DMS53 treated with DMSO at 0.1 percent for 48 hours (cell line): ENCODE results near the gene BOC.
A peak's percentile ranks its signal among the peaks of the same experiment; 100 is the strongest.

Experiments used
- DNase-seq: peaks from one replicate; lab custom pipeline; 2025; ENCODE audit not compliant: unreplicated experiment; lab: John Stamatoyannopoulos, UW

BOC gene

DNA sequence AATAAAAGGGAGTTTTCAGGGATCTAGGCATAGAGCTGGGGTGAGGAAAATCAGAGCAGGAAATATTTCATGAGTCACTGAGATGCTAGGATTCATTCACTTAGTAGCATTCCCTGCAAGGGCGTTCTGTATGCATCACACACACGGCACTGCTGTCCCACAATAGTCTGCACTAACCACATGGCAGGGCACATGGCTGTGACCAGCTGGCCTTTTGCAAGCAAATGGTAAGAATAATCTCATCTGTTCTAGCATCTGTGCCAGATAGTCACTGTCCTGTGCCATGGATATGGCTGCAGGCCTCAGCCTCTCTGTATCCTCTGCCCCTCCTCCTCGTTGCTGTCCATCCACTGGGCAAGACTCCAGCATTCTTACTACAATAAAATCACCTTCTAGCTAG is 37.8 kb downstream of the BOC start:
- no peak for DNase-seq

- no peak for DNase-seq
Observed at GRCh38 chr3:113249601-113250000, 38.2 kb downstream of the BOC start.

DNA sequence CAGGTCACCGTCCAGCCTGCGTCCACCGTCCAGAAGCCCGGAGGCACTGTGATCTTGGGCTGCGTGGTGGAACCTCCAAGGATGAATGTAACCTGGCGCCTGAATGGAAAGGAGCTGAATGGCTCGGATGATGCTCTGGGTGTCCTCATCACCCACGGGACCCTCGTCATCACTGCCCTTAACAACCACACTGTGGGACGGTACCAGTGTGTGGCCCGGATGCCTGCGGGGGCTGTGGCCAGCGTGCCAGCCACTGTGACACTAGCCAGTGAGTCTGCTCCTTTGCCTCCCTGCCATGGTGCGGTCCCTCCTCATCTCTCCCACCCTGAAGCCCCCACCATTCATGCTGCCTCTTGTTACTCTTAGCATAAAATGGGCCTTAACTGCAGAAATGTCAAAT is 39.2 kb downstream of the BOC start:
- no peak for DNase-seq

DNA sequence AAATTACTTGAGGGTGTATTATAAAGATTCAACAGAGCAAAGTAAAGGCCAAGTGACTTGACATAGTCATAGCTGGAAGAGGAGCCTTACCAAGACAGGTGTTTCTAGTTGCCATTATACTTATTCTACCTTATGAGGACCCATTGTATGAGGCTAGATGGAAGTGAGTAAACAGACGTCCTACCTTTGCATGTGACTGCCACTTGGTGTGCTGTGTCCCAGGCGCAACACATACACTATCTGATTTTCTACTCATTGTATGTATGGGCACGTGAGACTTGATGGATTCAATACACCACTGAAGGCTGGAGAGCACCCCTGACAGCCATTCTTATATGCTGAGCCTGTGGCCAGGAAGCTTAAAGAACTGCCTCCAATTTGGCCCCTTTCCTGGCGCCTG is 40.5 kb downstream of the BOC start:
- no peak for DNase-seq

DNA sequence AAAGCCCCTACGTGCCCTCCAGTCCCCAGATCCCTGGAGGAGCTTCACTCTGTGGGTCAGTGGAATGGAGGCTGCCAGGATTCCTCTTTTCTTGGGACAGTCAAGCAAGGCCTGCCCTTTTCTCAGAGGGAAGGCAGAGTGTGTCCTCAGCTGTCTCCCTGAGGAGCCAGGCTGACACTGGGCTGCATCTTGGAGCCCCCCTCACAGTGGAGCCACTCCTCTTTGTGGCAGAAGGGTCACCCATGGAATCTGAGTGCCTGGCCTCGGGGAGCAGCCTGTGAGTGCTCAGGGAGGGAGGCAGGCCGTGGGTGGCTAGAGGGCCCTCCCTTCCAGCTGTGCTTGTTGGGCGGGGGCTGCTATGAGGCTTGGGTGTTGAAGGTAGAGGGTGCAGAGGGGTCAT is 41.2 kb downstream of the BOC start:
- DNase-seq: no peak

GRCh38 chr3:113253702-113254101 is 42.3 kb downstream of the BOC start:
- DNase-seq: no peak

DNA sequence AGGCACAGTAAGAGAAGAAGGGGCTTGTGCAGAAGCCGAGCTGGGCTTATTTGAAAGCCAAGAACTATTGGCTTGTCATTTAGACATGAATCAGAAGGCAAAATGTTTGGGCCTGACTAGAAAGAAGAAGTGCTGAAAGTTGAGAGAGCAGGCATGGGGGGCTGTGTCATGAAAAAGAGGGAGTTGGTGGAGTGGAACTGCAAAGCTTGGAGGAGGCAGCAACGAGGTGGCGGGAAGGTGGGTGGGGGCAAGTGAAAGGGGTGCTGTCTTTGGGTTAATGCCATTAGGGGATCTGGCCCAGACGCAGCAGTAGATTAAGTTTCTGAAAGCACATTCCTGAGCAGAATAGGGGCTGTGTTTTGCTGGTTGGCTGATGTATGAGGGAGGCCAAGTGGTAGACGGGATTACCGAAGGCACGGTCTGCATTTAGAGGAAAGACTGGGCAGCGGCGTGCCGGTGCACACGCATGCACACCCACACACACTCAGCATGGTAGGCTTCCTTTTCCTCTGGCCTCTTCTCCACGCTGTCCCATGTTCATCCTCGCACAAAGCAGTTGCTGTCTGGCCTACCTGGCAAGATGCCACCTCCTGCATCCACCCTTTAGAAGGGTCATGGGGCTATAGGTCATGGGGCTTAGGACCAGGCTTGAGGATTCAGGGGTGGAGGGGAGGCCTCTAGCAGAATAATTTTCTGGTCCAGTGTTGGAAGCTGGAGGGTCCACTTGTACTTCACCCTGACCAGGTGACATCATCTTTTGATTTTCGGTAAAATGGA is 43.0 kb downstream of the BOC start:
- no peak for DNase-seq

- no peak for DNase-seq
Observed at GRCh38 chr3:113255100-113255853, 43.9 kb downstream of the BOC start.

GRCh38 chr3:113255854-113256615 is 44.7 kb downstream of the BOC start:
- DNase-seq: no peak

- no peak for DNase-seq
Observed at GRCh38 chr3:113258361-113258760, 47.0 kb downstream of the BOC start.

DNA sequence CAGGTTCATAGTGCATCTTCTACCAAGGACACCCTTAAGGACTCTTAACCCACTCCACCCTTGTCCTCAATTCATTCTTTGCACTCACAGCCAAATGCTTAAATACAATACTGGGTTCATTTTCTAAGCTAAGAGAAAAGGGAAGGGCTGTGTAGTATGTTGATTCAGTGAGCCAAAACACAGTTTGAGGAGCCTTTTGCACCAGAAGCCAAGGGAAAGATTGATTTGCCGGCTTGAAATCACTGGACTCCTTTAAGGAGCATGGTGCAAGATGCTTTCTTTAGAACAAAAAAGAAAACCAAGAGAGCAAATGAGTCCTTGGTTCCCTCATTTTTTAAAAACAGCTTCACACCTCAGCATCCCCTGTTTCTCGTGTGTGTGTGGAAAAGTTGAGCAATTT is 47.8 kb downstream of the BOC start:
- DNase-seq: no peak

GRCh38 chr3:113261063-113261625 is 49.8 kb downstream of the BOC start:
- no peak for DNase-seq

GRCh38 chr3:113261626-113262303 is 50.4 kb downstream of the BOC start:
- no peak for DNase-seq

DNA sequence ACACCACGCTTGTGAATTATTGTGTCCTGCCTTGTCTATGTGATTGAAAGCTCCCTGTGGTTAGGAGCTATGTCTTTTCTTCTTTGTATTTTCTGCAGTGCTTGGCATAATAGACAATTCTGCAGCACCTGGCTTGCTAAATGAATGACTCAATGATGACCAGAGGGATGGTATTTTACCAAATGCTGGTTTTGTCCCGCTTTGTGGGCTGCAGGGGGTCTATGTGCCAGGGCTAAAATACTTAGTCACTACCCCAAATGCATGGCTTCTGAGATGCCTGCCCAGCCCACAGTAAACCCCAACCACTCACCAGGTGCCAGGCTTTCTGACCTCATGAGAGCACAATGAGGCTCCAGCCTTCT is 50.9 kb downstream of the BOC start:
- no peak for DNase-seq

- no peak for DNase-seq
Observed at GRCh38 chr3:113263020-113263419, 51.7 kb downstream of the BOC start.

DNA sequence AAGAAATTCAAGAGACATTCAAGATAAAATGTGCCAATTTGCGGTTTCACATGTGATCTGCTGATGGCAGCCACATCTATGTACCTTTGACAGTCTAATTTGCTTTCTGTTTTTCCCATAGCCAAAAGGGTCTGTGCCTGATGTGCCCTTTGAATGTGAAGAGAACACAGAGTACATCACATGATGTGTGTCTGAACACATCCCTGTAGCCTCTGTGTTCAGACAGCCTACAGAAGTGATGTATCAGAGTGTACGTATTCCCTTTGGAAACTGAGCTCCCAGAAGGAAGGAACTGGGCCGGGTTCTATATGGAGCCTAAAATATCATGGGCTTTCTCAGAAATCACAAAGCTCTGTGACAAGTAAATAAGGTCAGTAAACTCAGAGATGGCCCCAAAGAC is 52.4 kb downstream of the BOC start:
- DNase-seq: no peak

DNA sequence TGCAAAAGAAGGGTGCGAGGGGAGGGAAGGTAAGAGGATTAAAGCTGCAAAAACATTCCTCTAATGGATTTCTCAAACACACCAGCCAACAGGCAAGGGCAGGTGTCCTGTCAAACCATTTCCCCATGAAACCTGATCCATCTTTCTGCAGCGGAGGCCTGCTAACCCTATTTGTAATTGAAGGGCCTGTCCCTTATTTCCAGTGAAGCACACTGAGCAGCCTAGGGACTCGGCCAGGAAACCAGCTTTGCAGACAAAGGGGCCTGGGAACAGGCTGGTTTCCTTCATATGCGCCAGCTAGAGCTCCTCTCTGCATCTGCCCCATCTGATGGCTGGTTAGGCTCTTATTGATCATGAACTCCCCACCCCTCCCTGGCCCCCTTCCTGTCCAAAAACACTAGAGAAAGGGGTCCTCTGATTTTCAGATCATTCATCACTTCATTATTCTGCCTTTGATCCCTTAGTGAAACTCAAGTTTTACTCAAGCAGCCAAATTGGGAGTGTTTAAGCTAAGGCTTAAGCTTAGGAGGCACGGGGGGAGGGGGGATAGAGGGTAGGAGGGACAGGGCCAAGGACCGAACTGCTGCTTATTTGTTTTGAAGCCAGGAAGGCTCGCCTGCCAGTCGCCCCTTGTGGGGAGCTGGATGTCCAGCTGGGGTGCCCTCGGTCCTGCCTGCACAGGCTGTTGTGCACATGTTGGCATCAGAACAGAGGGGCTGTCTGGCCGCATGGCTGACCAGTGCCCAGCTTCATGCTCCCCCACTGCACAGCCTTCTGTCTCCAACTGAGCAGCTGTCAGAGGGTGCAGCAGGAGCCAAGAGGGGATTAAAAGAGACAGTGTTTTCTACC is 53.1 kb downstream of the BOC start:
- DNase-seq: peak; percentile 28

DNA sequence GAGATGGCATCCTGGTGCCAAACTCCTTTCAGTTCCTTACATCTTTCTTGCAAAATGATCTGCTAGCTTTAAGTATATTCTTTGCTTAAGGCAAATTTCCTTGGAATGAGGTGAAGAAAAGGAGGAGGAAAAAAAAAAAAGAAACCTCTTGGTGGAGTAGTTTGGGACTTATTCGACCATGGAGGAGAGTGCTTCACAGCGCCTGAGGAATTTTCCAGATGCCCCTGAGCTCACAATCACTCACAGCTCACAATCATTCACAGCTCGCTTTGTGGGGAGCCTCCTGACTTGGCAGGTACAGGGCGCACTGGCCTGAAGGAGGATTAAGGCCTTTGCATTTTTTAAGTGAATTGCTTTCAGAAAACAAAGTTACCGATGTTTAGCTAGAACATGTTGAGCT is 53.9 kb downstream of the BOC start:
- no peak for DNase-seq

GRCh38 chr3:113266738-113267137 is 55.4 kb downstream of the BOC start:
- no peak for DNase-seq

- DNase-seq: no peak
Observed at GRCh38 chr3:113268311-113268710, 57.0 kb downstream of the BOC start.
